ENCODE measurements around the gene GPX6.

- TF ChIP-seq CTCF (IDR thresholded peaks at IDR 0.05 in 8 of 11, conservative IDR thresholded peaks at IDR 0.05 in 3 of 11) (no peak), POLR2A (IDR thresholded peaks at IDR 0.05) (no peak), POLR2AphosphoS5 (IDR thresholded peaks at IDR 0.05) (no peak)
Measured at GRCh38 chr6:28486988-28487742, 28.4 kb downstream of the GPX6 start.

Data from spleen (tissue), 7 donors.